ENCODE measurements around the gene FOSL1.
A peak's percentile ranks its signal among the peaks of the same experiment; 100 is the strongest.

Gene FOSL1

DNA sequence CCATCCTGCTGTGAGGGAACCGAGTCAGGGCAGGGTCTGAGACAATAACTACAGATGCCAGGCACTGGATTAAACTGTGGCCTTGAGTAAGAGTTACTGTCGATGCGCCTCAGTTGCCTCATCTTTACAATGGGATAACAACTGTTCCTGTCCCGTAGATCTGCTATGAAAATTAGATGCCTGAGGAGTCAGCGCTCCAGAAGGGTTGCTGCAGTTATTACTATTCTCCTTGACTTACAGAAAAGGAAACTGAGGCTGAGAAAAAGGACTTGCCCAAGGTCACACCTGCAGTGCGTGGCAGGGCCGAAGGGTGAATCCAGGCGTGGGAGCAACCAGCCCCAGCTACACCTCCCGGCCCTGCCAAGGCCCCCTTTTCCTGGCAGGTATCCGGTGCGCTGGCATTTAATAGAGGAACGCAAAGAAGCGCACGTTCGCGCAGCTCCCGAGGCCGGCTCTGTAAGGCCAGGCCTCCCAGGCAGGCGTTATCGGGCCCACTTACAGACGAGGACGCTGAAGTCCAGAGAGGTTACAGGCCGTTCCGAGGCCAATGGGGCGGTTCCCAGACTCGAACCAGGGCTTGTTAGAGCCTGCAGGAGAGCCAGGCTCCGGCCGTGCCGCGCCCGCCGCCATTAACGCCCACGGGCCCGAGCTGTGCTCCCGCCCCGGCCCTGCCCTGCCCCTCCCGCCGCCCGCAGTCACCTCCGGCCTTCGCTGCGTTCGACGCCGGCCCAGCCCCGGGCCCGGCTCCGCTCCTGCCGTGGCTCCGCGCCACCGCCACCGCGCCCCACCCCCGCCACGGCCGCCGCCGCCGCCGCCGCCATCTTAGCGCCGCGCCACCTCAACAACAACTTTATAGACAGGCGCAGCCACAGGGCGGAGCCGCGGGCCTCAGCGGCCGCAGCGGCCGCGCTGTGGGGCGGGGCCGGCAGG lies 18.3 kb upstream of the FOSL1 start, which contains the start of gene C11orf68:
Gene C11orf68, minus strand, starts transcription at position 852 of the 930 bp plus-strand sequence. Its CDS starts 31 bp downstream, at position 821.
- DNase-seq (ENCODE audit: extremely low spot score) = peak; percentile 38
- TF ChIP-seq CTBP1 (IDR thresholded peaks at IDR 0.05; ENCODE audit: borderline replicate concordance) (no peak), L3MBTL2 (conservative IDR thresholded peaks at IDR 0.05) (peak; percentile 36; the same call in 1 of the 2 replicates)
- POLR2A ChIA-PET = interaction anchor here (1.0 to 1.7 kb wide), 4 partner anchors 24 to 59 kb away, joined by 3 to 11 read pairs (median 8); partner anchors contain the start of genes CCDC85B, FIBP and MUS81
- CTCF ChIA-PET = no interaction called here

DNA sequence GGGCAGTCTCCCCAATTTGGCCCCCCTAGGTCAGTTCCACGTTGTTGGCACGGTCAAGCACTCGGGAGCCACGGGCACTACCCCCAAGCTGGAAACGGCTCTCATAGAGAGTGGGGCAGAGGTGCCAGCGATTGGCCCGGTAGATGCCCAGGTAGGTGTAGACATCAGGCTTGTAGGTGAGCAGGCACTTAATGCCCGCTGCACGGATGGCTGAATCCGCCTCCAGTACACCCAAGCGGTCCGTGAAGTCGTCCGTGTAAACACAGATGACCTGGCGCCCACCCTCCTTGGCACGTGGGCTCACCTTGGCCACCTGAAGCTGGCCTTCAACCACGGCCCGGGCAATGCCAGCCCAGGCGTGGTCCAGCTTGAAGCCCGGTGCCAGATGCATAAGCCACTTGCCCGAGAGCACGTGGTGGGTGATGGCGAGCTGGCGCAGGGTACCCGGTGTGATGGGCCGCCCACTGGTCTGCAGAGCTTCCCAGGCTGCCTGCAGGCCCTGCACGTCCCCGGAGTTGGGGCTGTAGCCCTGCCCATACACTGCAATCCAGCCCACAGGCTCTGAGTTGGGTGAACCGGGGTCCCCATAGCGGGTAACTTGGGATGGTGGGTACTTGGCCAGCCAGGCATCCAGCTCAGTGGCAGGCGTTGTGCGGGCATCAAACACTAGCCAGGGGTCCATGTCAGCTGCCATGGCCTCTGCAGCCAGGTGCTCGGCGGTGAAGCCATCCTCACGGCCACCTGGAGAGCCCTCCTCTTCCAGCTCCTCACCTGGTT lies 17.4 kb upstream of the FOSL1 start:
- no peak for DNase-seq (ENCODE audit: extremely low spot score)
- POLR2A ChIA-PET = interaction anchor here (1.0 to 1.7 kb wide), 4 partner anchors 24 to 58 kb away, joined by 3 to 11 read pairs (median 8); partner anchors contain the start of genes CCDC85B, FIBP and MUS81
- CTCF ChIA-PET = interaction anchor here (0.6 kb wide), 1 partner anchor 207 kb away, joined by 3 read pairs; no protein-coding TSS in a partner anchor
- TF ChIP-seq FOXK2 (IDR thresholded peaks at IDR 0.05) = no peak
- TF ChIP-seq ELF4 (IDR thresholded peaks at IDR 0.05) = no peak
- no peak for TF ChIP-seq FOXA1 (IDR thresholded peaks at IDR 0.05)
- no peak for TF ChIP-seq ARNT (IDR thresholded peaks at IDR 0.05)
- TF ChIP-seq, protein P1, sequence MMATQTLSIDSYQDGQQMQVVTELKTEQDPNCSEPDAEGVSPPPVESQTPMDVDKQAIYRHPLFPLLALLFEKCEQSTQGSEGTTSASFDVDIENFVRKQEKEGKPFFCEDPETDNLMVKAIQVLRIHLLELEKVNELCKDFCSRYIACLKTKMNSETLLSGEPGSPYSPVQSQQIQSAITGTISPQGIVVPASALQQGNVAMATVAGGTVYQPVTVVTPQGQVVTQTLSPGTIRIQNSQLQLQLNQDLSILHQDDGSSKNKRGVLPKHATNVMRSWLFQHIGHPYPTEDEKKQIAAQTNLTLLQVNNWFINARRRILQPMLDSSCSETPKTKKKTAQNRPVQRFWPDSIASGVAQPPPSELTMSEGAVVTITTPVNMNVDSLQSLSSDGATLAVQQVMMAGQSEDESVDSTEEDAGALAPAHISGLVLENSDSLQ (IDR thresholded peaks at IDR 0.05) = no peak
- TF ChIP-seq LEF1 (IDR thresholded peaks at IDR 0.05; ENCODE audit: borderline replicate concordance) = no peak
- TF ChIP-seq CTBP1 (IDR thresholded peaks at IDR 0.05; ENCODE audit: borderline replicate concordance) = no peak
- no peak for TF ChIP-seq SUZ12 (IDR thresholded peaks at IDR 0.05)
- no peak for TF ChIP-seq FOXM1 (IDR thresholded peaks at IDR 0.05; ENCODE audit: borderline replicate concordance)
- TF ChIP-seq NFRKB (IDR thresholded peaks at IDR 0.05) = no peak
- TF ChIP-seq BHLHE40 (IDR thresholded peaks at IDR 0.05; ENCODE audit: borderline replicate concordance) = no peak
- no peak for TF ChIP-seq HDGF (IDR thresholded peaks at IDR 0.05; ENCODE audit: borderline replicate concordance)
- no peak for TF ChIP-seq ZNF384 (IDR thresholded peaks at IDR 0.05)
- no peak for TF ChIP-seq SP1 (IDR thresholded peaks at IDR 0.05)
- TF ChIP-seq TARDBP (IDR thresholded peaks at IDR 0.05) = no peak
- TF ChIP-seq L3MBTL2 (conservative IDR thresholded peaks at IDR 0.05) = no peak

DNA sequence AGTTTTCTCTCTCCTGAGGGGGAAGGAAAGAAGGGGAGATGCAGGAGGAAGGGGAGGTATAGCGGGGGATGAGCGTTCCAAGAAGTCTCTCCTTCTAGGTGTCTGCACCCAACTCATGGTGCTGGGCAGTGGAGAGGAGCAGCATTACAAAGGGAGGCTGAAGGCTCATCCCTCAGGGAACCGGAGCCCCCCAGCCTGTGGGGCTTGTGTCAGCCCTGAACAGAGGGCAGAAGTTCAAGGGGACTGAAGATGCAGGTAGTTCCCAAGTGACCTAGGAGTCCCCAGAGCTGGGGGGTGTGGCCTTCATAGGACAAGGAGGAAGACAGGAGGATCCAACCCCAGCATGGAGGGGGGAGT lies 16.9 kb upstream of the FOSL1 start:
- ChIA-PET POLR2A (interaction anchor here (1.4 to 1.7 kb wide), 2 partner anchors 28 to 57 kb away, joined by 7 to 10 read pairs; partner anchors contain the start of genes FIBP and MUS81), CTCF (interaction anchor here (0.6 kb wide), 1 partner anchor 206 kb away, joined by 3 read pairs; no protein-coding TSS in a partner anchor)
- no peak for TF ChIP-seq SUZ12 (IDR thresholded peaks at IDR 0.05)
- no peak for TF ChIP-seq FOXM1 (IDR thresholded peaks at IDR 0.05; ENCODE audit: borderline replicate concordance)
- TF ChIP-seq L3MBTL2 (conservative IDR thresholded peaks at IDR 0.05) = no peak
- TF ChIP-seq ZNF384 (IDR thresholded peaks at IDR 0.05) = no peak
- no peak for TF ChIP-seq LEF1 (IDR thresholded peaks at IDR 0.05; ENCODE audit: borderline replicate concordance)
- no peak for TF ChIP-seq NFRKB (IDR thresholded peaks at IDR 0.05)
- no peak for TF ChIP-seq HDGF (IDR thresholded peaks at IDR 0.05; ENCODE audit: borderline replicate concordance)
- TF ChIP-seq ELF4 (IDR thresholded peaks at IDR 0.05) = no peak
- TF ChIP-seq FOXK2 (IDR thresholded peaks at IDR 0.05) = no peak
- TF ChIP-seq SP1 (IDR thresholded peaks at IDR 0.05) = no peak
- TF ChIP-seq TARDBP (IDR thresholded peaks at IDR 0.05) = no peak
- TF ChIP-seq CTBP1 (IDR thresholded peaks at IDR 0.05; ENCODE audit: borderline replicate concordance) = no peak
- no peak for TF ChIP-seq BHLHE40 (IDR thresholded peaks at IDR 0.05; ENCODE audit: borderline replicate concordance)
- TF ChIP-seq, protein P1 (IDR thresholded peaks at IDR 0.05) = no peak
- TF ChIP-seq FOXA1 (IDR thresholded peaks at IDR 0.05) = no peak
- TF ChIP-seq ARNT (IDR thresholded peaks at IDR 0.05) = no peak
- DNase-seq (ENCODE audit: extremely low spot score) = no peak

DNA sequence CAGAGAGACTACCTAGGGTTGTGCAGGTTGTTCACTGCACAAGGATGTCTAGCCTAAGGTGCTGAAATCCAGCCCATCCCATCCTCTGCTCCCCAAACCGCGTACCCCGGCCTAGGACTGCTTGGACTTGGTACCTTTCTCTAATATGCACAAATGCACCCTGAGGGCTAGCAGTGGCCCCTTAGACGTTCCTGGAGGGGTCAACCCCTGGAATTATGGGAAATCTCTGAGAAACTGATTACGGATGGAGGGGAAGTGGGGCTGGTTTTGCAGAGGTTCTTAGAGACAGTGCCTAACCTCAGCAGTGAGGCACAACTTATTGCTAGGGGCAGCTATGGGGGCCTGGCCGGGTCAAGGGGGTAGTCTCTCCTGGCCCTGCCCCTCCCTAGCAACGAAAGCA lies 16.2 kb upstream of the FOSL1 start:
- no peak for DNase-seq (ENCODE audit: extremely low spot score)
- ChIA-PET CTCF (interaction anchor here (0.8 to 1.6 kb wide), 4 partner anchors 25 to 31 kb away, joined by 3 to 6 read pairs (median 4); partner anchors contain the start of gene FIBP), POLR2A (interaction anchor here (0.6 to 2.6 kb wide), 4 partner anchors 10 to 57 kb away, joined by 3 to 35 read pairs (median 6); partner anchors contain the start of genes CCDC85B, FIBP and MUS81)
- no peak for TF ChIP-seq ARNT (IDR thresholded peaks at IDR 0.05)
- TF ChIP-seq CTBP1 (IDR thresholded peaks at IDR 0.05; ENCODE audit: borderline replicate concordance) = no peak
- no peak for TF ChIP-seq FOXM1 (IDR thresholded peaks at IDR 0.05; ENCODE audit: borderline replicate concordance)
- TF ChIP-seq HDGF (IDR thresholded peaks at IDR 0.05; ENCODE audit: borderline replicate concordance) = no peak
- TF ChIP-seq ZNF384 (IDR thresholded peaks at IDR 0.05) = no peak
- no peak for TF ChIP-seq NFRKB (IDR thresholded peaks at IDR 0.05)
- TF ChIP-seq SP1 (IDR thresholded peaks at IDR 0.05) = no peak
- no peak for TF ChIP-seq FOXA1 (IDR thresholded peaks at IDR 0.05)
- no peak for TF ChIP-seq L3MBTL2 (conservative IDR thresholded peaks at IDR 0.05)
- no peak for TF ChIP-seq BHLHE40 (IDR thresholded peaks at IDR 0.05; ENCODE audit: borderline replicate concordance)
- TF ChIP-seq ELF4 (IDR thresholded peaks at IDR 0.05) = no peak
- TF ChIP-seq TARDBP (IDR thresholded peaks at IDR 0.05) = no peak
- TF ChIP-seq SUZ12 (IDR thresholded peaks at IDR 0.05) = no peak

DNA sequence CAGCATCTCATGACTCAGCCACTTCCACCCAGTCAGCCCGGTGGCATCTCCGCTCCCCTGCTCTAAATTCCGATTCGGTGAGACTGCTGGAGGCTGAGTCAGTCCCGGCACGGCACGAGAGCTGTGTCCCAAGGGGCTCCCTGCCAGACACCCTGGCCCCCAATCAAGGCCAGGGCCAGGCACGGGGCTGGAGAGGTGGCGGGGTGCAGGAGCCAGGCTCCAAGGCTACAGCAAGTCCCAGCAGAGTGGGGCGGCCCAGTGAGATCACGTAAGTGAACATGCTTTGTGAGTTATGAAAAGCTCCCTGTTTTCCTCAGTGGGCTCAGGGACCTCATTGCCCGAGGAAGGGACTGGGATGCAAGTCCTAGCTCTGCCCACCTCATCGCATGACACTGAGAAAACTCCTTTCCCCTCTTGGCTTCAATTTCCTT lies 15.6 kb upstream of the FOSL1 start:
- TF ChIP-seq SP1 (IDR thresholded peaks at IDR 0.05) (no peak), TARDBP (IDR thresholded peaks at IDR 0.05) (no peak), ARNT (IDR thresholded peaks at IDR 0.05) (no peak), FOXM1 (IDR thresholded peaks at IDR 0.05; ENCODE audit: borderline replicate concordance) (no peak), SUZ12 (IDR thresholded peaks at IDR 0.05) (no peak), BHLHE40 (IDR thresholded peaks at IDR 0.05; ENCODE audit: borderline replicate concordance) (no peak), CTBP1 (IDR thresholded peaks at IDR 0.05; ENCODE audit: borderline replicate concordance) (no peak), L3MBTL2 (conservative IDR thresholded peaks at IDR 0.05) (no peak), NFRKB (IDR thresholded peaks at IDR 0.05) (no peak), ELF4 (IDR thresholded peaks at IDR 0.05) (no peak), HDGF (IDR thresholded peaks at IDR 0.05; ENCODE audit: borderline replicate concordance) (no peak), LEF1 (IDR thresholded peaks at IDR 0.05; ENCODE audit: borderline replicate concordance) (no peak), ZNF384 (IDR thresholded peaks at IDR 0.05) (no peak), FOXA1 (IDR thresholded peaks at IDR 0.05) (no peak), FOXK2 (IDR thresholded peaks at IDR 0.05) (no peak)
- TF ChIP-seq, protein P1 (IDR thresholded peaks at IDR 0.05) = no peak
- POLR2A ChIA-PET = interaction anchor here (0.6 to 2.6 kb wide), 4 partner anchors 9 to 56 kb away, joined by 3 to 35 read pairs (median 6); partner anchors contain the start of genes CCDC85B, FIBP and MUS81
- no peak for DNase-seq (ENCODE audit: extremely low spot score)
- CTCF ChIA-PET = interaction anchor here (0.8 to 1.6 kb wide), 4 partner anchors 25 to 31 kb away, joined by 3 to 6 read pairs (median 4); partner anchors contain the start of gene FIBP
